Activated CD8-positive, alpha-beta T cell treated with anti-CD3 and anti-CD28 coated beads, Interleukin-2, amount 10 ng/mL, durations not matched to agents 7 days and 5 days (primary cell): Measurements from ENCODE around the gene ATP6V1C2. TPM values are rescaled to one million over a fixed set of nuclear protein-coding genes. Genes with fewer than 3 reads are reported as not detected.
"Not testable (repeated sequence)": the region's sequence is repeated elsewhere in the genome, so short reads cannot be mapped to it uniquely, and the experiment has no call there.

ENCODE experiments used
- ATAC-seq: fragments of 150-1000 bp; cut with Tn5 transposase; one replicate; pipeline ENCODE4 v1.10.0; 2021; ENCODE audit warnings: moderate library complexity
- CTCF ChIA-PET: fragments of 350-600 bp; sonication (Branson Sonifier 250); formaldehyde crosslinking; loops from one replicate; lab custom pipeline; 2021; ENCODE audit warnings: antibody characterized with exemption; lab: Charles Lee
- POLR2A ChIA-PET: fragments of 350-600 bp; sonication (Branson Sonifier 250); formaldehyde crosslinking; loops from one replicate; lab custom pipeline; 2021; ENCODE audit warnings: antibody characterized with exemption; lab: Charles Lee
- DNase-seq: peaks from one replicate; pipeline ENCODE4 v3.0.0-alpha.2; 2020
- H3K27ac Mint-ChIP-seq: one replicate; pipeline ENCODE4 v1.8.0; 2021; ENCODE audit warnings: mild to moderate bottlenecking, mixed read lengths
- H3K27me3 Mint-ChIP-seq: one replicate; pipeline ENCODE4 v1.8.0; 2021; ENCODE audit warnings: low read depth, mixed read lengths
- H3K36me3 Mint-ChIP-seq: one replicate; pipeline ENCODE4 v1.8.0; 2021; ENCODE audit warnings: low read depth, mixed read lengths
- H3K4me1 Mint-ChIP-seq: one replicate; pipeline ENCODE4 v1.8.0; 2021; ENCODE audit warnings: low read depth, mixed read lengths
- H3K4me3 Mint-ChIP-seq: one replicate; pipeline ENCODE4 v1.8.0; 2021; ENCODE audit warnings: mild to moderate bottlenecking, mixed read lengths
- H3K9me3 Mint-ChIP-seq: one replicate; pipeline ENCODE4 v1.8.0; 2022; ENCODE audit warnings: mixed read lengths; ENCODE audit not compliant: insufficient read depth
- total RNA-seq, 2 experiments: library from RNA; stranded (reverse); gene quantifications; one replicate each; pipeline ENCODE4 v1.2.3, GENCODE V29; 2021

The ATP6V1C2 gene
- total RNA-seq, 2 experiments from 2014 or later: not detected

- CTCF ChIA-PET: no interaction called here
- Mint-ChIP-seq H3K27me3 (no peaks in the 10 kb centered on the region), H3K27ac (no peak overlapping the region)
Observed at GRCh38 chr2:10793816-10794215, 72.4 kb downstream of the ATP6V1C2 start.

GRCh38 chr2:10794876-10795275 lies 73.4 kb downstream of the ATP6V1C2 start:
- CTCF ChIA-PET: interaction anchor here (1.2 kb wide), 1 partner anchor 23 kb away, joined by 4 read pairs; no protein-coding TSS in a partner anchor
- Mint-ChIP-seq H3K9me3 (no peaks in the 10 kb centered on the region), H3K27ac (peak overlapping the region; percentile 1), H3K4me3 (no peak overlapping the region), H3K4me1 (peaks cover 21% of the 10 kb centered on the region), H3K27me3 (no peaks in the 10 kb centered on the region), H3K36me3 (peaks cover 68% of the 10 kb centered on the region)
- ATAC-seq (no peak), DNase-seq (no peak)
- POLR2A ChIA-PET: no interaction called here

More at GRCh38 chr2:10793816-10794215, 72.4 kb downstream of the ATP6V1C2 start:
- Mint-ChIP-seq H3K9me3 (no peaks in the 10 kb centered on the region), H3K4me3 (no peak overlapping the region), H3K4me1 (peaks cover 21% of the 10 kb centered on the region), H3K36me3 (peaks cover 68% of the 10 kb centered on the region)
- POLR2A ChIA-PET: no interaction called here
- ATAC-seq: no peak
- DNase-seq: no peak

GRCh38 chr2:10795508-10796046 lies 74.1 kb downstream of the ATP6V1C2 start:
- no peak overlapping the region for H3K27ac Mint-ChIP-seq
- H3K4me1 Mint-ChIP-seq: peaks cover 15% of the 10 kb centered on the region
- peaks cover 65% of the 10 kb centered on the region for H3K36me3 Mint-ChIP-seq
- POLR2A ChIA-PET: interaction anchor here (0.6 kb wide), 1 partner anchor 704 kb away, joined by 3 read pairs; no protein-coding TSS in a partner anchor
- H3K4me3 Mint-ChIP-seq: no peak overlapping the region
- CTCF ChIA-PET: interaction anchor here (1.2 kb wide), 1 partner anchor 22 kb away, joined by 4 read pairs; no protein-coding TSS in a partner anchor
- H3K27me3 Mint-ChIP-seq: no peaks in the 10 kb centered on the region
- ATAC-seq: no peak
- H3K9me3 Mint-ChIP-seq: no peaks in the 10 kb centered on the region
- no peak for DNase-seq

- no peak overlapping the region for H3K4me3 Mint-ChIP-seq
- H3K36me3 Mint-ChIP-seq: peaks cover 58% of the 10 kb centered on the region
- no peak overlapping the region for H3K27ac Mint-ChIP-seq
- no peaks in the 10 kb centered on the region for H3K9me3 Mint-ChIP-seq
- DNase-seq: no peak
- H3K27me3 Mint-ChIP-seq: no peaks in the 10 kb centered on the region
- ATAC-seq: no peak
- CTCF ChIA-PET: interaction anchor here (0.6 kb wide), 1 partner anchor 15 kb away, joined by 3 read pairs; no protein-coding TSS in a partner anchor
- H3K4me1 Mint-ChIP-seq: peaks cover 8% of the 10 kb centered on the region
- POLR2A ChIA-PET: no interaction called here
Observed at GRCh38 chr2:10796703-10797102, 75.3 kb downstream of the ATP6V1C2 start.

GRCh38 chr2:10798783-10799182 lies 77.4 kb downstream of the ATP6V1C2 start:
- ATAC-seq (no peak), DNase-seq (no peak)
- no peak overlapping the region for H3K4me3 Mint-ChIP-seq
- H3K27me3 Mint-ChIP-seq: no peaks in the 10 kb centered on the region
- peaks cover 57% of the 10 kb centered on the region for H3K36me3 Mint-ChIP-seq
- H3K4me1 Mint-ChIP-seq: peaks cover 5% of the 10 kb centered on the region
- no peak overlapping the region for H3K27ac Mint-ChIP-seq
- H3K9me3 Mint-ChIP-seq: no peaks in the 10 kb centered on the region
- CTCF ChIA-PET: interaction anchor here (0.9 to 2.1 kb wide), 3 partner anchors 10 to 18 kb away, joined by 3 to 6 read pairs (median 4); partner anchors contain the start of gene PDIA6
- POLR2A ChIA-PET: no interaction called here

GRCh38 chr2:10800163-10800562 lies 78.7 kb downstream of the ATP6V1C2 start:
- ChIA-PET CTCF (interaction anchor here (1.4 to 2.1 kb wide), 2 partner anchors 11 to 17 kb away, joined by 4 to 6 read pairs; no protein-coding TSS in a partner anchor), POLR2A (interaction anchor here (1.0 kb wide), 1 partner anchor 10 kb away, joined by 4 read pairs; no protein-coding TSS in a partner anchor)
- ATAC-seq (no peak), DNase-seq (no peak)
- Mint-ChIP-seq H3K36me3 (peaks cover 51% of the 10 kb centered on the region), H3K4me1 (peaks cover 5% of the 10 kb centered on the region), H3K27me3 (no peaks in the 10 kb centered on the region), H3K4me3 (no peak overlapping the region), H3K27ac (no peak overlapping the region), H3K9me3 (no peaks in the 10 kb centered on the region)

GRCh38 chr2:10802657-10803056 lies 81.2 kb downstream of the ATP6V1C2 start:
- H3K27me3 Mint-ChIP-seq: no peaks in the 10 kb centered on the region
- ATAC-seq (no peak), DNase-seq (no peak)
- no peaks in the 10 kb centered on the region for H3K9me3 Mint-ChIP-seq
- H3K4me1 Mint-ChIP-seq: peaks cover 9% of the 10 kb centered on the region
- H3K4me3 Mint-ChIP-seq: no peak overlapping the region
- H3K27ac Mint-ChIP-seq: no peak overlapping the region
- CTCF ChIA-PET: interaction anchor here (1.9 kb wide), 1 partner anchor 30 kb away, joined by 5 read pairs; no protein-coding TSS in a partner anchor
- POLR2A ChIA-PET: interaction anchor here (1.3 kb wide), 1 partner anchor 10 kb away, joined by 3 read pairs; the partner anchor contains the start of gene PDIA6
- peaks cover 48% of the 10 kb centered on the region for H3K36me3 Mint-ChIP-seq

GRCh38 chr2:10805990-10806389 lies 84.6 kb downstream of the ATP6V1C2 start:
- H3K9me3 Mint-ChIP-seq, DNase-seq, ATAC-seq, H3K27me3 Mint-ChIP-seq, H3K4me3 Mint-ChIP-seq, POLR2A ChIA-PET, H3K27ac Mint-ChIP-seq: not testable (repeated sequence)
- Mint-ChIP-seq H3K4me1 (peaks cover 35% of the 10 kb centered on the region), H3K36me3 (peaks cover 57% of the 10 kb centered on the region)
- CTCF ChIA-PET: interaction anchor here (2.0 kb wide), 1 partner anchor 11 kb away, joined by 4 read pairs; no protein-coding TSS in a partner anchor

- no peaks in the 10 kb centered on the region for H3K9me3 Mint-ChIP-seq
- ChIA-PET POLR2A (no interaction called here), CTCF (interaction anchor here (2.0 kb wide), 1 partner anchor 11 kb away, joined by 4 read pairs; no protein-coding TSS in a partner anchor)
- H3K27me3 Mint-ChIP-seq: no peaks in the 10 kb centered on the region
- H3K27ac Mint-ChIP-seq: no peak overlapping the region
- ATAC-seq: no peak
- DNase-seq: no peak
- peaks cover 39% of the 10 kb centered on the region for H3K4me1 Mint-ChIP-seq
- H3K4me3 Mint-ChIP-seq: no peak overlapping the region
- peaks cover 60% of the 10 kb centered on the region for H3K36me3 Mint-ChIP-seq
Observed at GRCh38 chr2:10806543-10806942, 85.1 kb downstream of the ATP6V1C2 start.

- H3K4me1 Mint-ChIP-seq: peaks cover 39% of the 10 kb centered on the region
- H3K9me3 Mint-ChIP-seq: no peaks in the 10 kb centered on the region
- H3K27me3 Mint-ChIP-seq: peaks cover under 1% of the 10 kb centered on the region
- H3K36me3 Mint-ChIP-seq: peaks cover 44% of the 10 kb centered on the region
- ChIA-PET CTCF (interaction anchor here (2.3 kb wide), 1 partner anchor 22 kb away, joined by 18 read pairs; no protein-coding TSS in a partner anchor), POLR2A (interaction anchor here (0.7 to 2.4 kb wide), 2 partner anchors 12 to 19 kb away, joined by 3 to 11 read pairs; no protein-coding TSS in a partner anchor)
- DNase-seq: no peak
- H3K4me3 Mint-ChIP-seq: peak overlapping the region; percentile 87
- peak overlapping the region; percentile 93 for H3K27ac Mint-ChIP-seq
- no peak for ATAC-seq
Observed at GRCh38 chr2:10810202-10811161, 89.1 kb downstream of the ATP6V1C2 start.

GRCh38 chr2:10811517-10811916 lies 90.1 kb downstream of the ATP6V1C2 start:
- DNase-seq (no peak), ATAC-seq (no peak)
- H3K4me3 Mint-ChIP-seq: peak overlapping the region; percentile 87
- H3K4me1 Mint-ChIP-seq: peaks cover 39% of the 10 kb centered on the region
- ChIA-PET CTCF (interaction anchor here (1.0 to 2.3 kb wide), 4 partner anchors 12 to 24 kb away, joined by 3 to 18 read pairs (median 4); no protein-coding TSS in a partner anchor), POLR2A (interaction anchor here (0.6 to 2.4 kb wide), 4 partner anchors 9 to 346 kb away, joined by 3 to 11 read pairs (median 3); no protein-coding TSS in a partner anchor)
- H3K9me3 Mint-ChIP-seq: no peaks in the 10 kb centered on the region
- peak overlapping the region; percentile 93 for H3K27ac Mint-ChIP-seq
- H3K36me3 Mint-ChIP-seq: peaks cover 42% of the 10 kb centered on the region
- H3K27me3 Mint-ChIP-seq: peaks cover 6% of the 10 kb centered on the region
